Epithelial cell of proximal tubule (primary cell): ENCODE data around the gene DOK7. TPM values are rescaled to one million over a fixed set of nuclear protein-coding genes. Genes with fewer than 3 reads are reported as not detected.

Experiments
- DNase-seq: peaks from one replicate; pipeline ENCODE4 v3.0.0-alpha.2; 2011; ENCODE audit warnings: low read depth
- H3K4me3 ChIP-seq: 2 replicates; pipeline ENCODE4 v1.5.1; 2011; ENCODE audit warnings: low read depth, mild to moderate bottlenecking, low read length
- CTCF ChIP-seq: conservative IDR thresholded peaks from 2 replicates; pipeline ENCODE4 v1.5.1; 2012; ENCODE audit warnings: low read depth, mild to moderate bottlenecking, low read length
- total RNA-seq: library from RNA; depleted of rRNA; stranded (reverse); fragments of >200 nt; gene quantifications from 2 replicates; pipeline ENCODE4 v1.2.3, GENCODE V29; 2015

The DOK7 gene
- total RNA-seq, 1 donor from 2014 or later = 0.81 TPM

- TF ChIP-seq CTCF = no peak
- no peak overlapping the region for H3K4me3 ChIP-seq
- DNase-seq = no peak
Measured at GRCh38 chr4:3427706-3428446, 35.2 kb upstream of the DOK7 start.

GRCh38 chr4:3429651-3430050, 33.5 kb upstream of the DOK7 start:
- no peak for DNase-seq
- no peak for TF ChIP-seq CTCF
- no peak overlapping the region for H3K4me3 ChIP-seq

- DNase-seq = no peak
- no peak for TF ChIP-seq CTCF
Measured at GRCh38 chr4:3430524-3430923, 32.6 kb upstream of the DOK7 start.

GRCh38 chr4:3431446-3431993, 31.6 kb upstream of the DOK7 start:
- H3K4me3 ChIP-seq = no peak overlapping the region
- TF ChIP-seq CTCF = no peak
- no peak for DNase-seq

More at GRCh38 chr4:3430524-3430923, 32.6 kb upstream of the DOK7 start:
- no peak overlapping the region for H3K4me3 ChIP-seq

- H3K4me3 ChIP-seq = no peak overlapping the region
- no peak for DNase-seq
- TF ChIP-seq CTCF = no peak
Measured at GRCh38 chr4:3432381-3432790, 30.7 kb upstream of the DOK7 start.

GRCh38 chr4:3433138-3433869, 29.8 kb upstream of the DOK7 start:
- H3K4me3 ChIP-seq = no peak overlapping the region
- no peak for DNase-seq
- no peak for TF ChIP-seq CTCF
